Kidney capillary endothelial cell (primary cell): ENCODE data around the gene CNPY1.

ENCODE experiments used
- DNase-seq: peaks from one replicate; pipeline ENCODE4 v3.0.0-alpha.2; 2018; ENCODE audit warnings: low spot score

CNPY1 gene

DNA sequence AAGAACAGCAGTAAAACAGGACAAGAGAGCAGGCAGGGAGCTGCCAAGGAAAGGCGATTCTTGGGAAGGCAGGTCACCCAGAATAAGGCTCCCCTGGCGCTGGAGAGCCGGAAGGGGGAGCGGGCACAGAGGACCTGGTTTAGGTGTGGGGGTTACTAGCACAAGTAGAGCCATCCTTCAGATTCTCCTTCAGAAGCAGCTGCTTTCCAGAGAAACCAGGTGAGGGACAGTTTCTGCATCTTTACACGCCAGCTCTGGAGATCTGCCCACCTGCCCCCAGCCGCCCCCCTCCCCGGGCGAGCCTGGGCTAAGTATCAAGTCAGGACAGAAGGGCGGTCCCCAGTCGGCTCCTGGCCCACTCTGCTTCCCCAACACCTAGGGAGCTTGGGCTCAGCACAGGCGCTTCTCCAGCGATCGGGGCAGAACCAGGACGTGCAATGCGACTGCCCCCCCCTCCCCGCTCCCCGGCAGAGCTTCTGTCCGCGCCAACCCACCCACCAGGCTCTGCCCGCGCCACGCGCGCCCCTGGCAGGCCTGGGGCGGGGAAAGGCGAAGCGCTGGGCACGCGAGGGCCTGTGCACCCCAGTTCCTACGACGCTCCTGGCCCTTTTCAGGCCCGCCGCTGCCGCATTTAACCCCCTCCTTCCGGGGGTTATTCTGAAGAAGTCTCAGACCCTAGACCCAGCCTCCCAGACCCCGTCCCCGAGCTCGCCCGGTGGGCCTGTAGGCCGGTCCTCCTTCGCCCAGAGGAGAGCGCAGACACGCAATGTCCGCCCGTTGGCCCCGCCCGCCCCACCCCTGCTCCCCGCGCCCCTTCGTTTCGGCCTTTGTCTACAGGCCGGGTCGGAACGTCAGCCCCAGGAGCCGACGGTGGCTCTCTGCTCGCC lies 92.8 kb downstream of the CNPY1 start:
- DNase-seq = no peak

DNA sequence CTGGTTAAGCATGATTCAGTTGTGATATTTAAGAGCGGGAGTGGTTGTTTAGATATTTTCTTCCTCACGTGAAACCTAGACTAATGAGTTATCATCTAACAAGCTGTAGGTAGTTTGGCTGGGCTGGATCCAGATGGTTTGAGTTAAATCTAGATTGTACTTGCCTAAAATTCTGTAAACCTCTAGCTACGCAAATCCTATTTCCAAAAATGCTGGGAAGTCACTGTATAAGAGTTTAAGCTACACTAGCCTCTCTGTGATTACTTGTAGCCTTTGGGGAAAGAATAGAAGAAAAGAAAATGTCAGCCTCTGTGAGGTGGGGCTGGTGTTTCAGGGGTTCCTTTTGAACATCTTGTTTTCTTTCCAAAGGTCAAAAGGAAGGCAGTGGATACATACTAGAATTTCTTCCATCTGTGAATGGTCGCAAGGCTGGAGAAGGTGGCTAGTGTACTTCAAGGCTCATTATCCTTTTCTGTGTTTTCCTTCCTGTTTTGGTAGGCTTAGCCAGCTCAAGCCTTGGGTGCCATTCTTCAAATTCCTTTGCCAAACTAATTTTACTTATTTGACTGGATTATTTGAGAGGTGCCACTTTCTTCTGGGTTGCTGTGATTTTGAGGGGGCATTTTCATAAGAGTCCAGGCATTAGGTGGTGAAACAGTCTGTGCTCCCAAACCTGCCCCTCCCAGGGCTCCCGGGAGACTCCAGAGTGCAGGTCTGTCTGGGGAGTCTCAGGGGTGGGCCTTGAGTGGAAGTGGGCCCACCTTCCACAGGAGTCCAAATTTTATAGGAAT lies 93.7 kb downstream of the CNPY1 start:
- DNase-seq = no peak

DNA sequence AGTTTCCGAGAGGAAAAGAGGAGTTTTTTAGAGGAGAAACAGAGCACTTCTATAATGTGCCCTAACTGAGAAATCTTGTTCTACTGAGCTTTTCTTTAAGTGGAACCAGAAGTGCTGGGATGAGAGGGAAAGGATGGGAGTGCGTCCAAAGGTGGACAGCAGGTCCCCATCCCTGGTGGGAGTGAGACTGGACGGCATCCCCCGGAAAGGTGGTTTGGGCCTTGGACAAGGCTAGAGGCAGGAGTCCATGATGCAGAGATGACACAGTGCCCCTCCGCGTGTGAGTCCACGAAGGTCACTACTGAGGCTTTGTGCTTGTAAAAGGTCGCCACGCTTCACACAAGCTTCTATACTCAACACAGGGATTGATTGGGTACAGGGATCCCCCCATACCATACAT lies 94.5 kb downstream of the CNPY1 start:
- no peak for DNase-seq
